Measurements from ENCODE around the gene TSPAN11. TPM values are rescaled to one million over a fixed set of nuclear protein-coding genes. Genes with fewer than 3 reads are reported as not detected.

The TSPAN11 gene
- total and polyA plus RNA-seq, 2 experiments from 2014 or later: 2.1 to 6.0 TPM

- Histone ChIP-seq H3K4me2 (no peak overlapping the region), H2AFZ (no peak overlapping the region), H3K4me1 (ENCODE audit: insufficient read depth) (no peaks in the 10 kb centered on the region), H3K4me3 (no peak overlapping the region), H3K27me3 (ENCODE audit: insufficient read depth) (no peaks in the 10 kb centered on the region), H3K9me2 (ENCODE audit: insufficient read depth) (no peaks in the 10 kb centered on the region), H3F3A (replicated peaks; ENCODE audit: low read depth) (no peaks in the 10 kb centered on the region), H4K20me1 (replicated peaks; ENCODE audit: insufficient read depth) (no peaks in the 10 kb centered on the region), H3K36me3 (ENCODE audit: insufficient read depth) (no peaks in the 10 kb centered on the region), H3K79me2 (replicated peaks; ENCODE audit: insufficient read depth) (no peaks in the 10 kb centered on the region), H3K27ac (ENCODE audit: low read depth) (no peak overlapping the region)
- DNase-seq (ENCODE audit: low spot score): no peak
- Mint-ChIP-seq H3K4me1 (peaks cover 7% of the 10 kb centered on the region; the same call in 2 of the 3 replicates), H3K36me3 (ENCODE audit: low read depth) (no peaks in the 10 kb centered on the region), H3K27me3 (ENCODE audit: insufficient read depth, low read depth, poor library complexity) (peaks cover 11% of the 10 kb centered on the region), H3K27ac (no peak overlapping the region), H3K4me3 (no peak overlapping the region), H3K9me3 (no peaks in the 10 kb centered on the region)
- TF ChIP-seq JUNB (IDR thresholded peaks at IDR 0.05; ENCODE audit: unreplicated experiment): no peak
- TF ChIP-seq EZH2phosphoT487 (IDR thresholded peaks at IDR 0.05; ENCODE audit: unreplicated experiment): no peak
- TF ChIP-seq STAT1 (IDR thresholded peaks at IDR 0.05; ENCODE audit: unreplicated experiment): no peak
- TF ChIP-seq CREB1 (CRISPR knock-in tag; IDR thresholded peaks at IDR 0.05; ENCODE audit: low read depth): no peak
- no peak for TF ChIP-seq ETS1 (IDR thresholded peaks at IDR 0.05)
- TF ChIP-seq, protein P1, sequence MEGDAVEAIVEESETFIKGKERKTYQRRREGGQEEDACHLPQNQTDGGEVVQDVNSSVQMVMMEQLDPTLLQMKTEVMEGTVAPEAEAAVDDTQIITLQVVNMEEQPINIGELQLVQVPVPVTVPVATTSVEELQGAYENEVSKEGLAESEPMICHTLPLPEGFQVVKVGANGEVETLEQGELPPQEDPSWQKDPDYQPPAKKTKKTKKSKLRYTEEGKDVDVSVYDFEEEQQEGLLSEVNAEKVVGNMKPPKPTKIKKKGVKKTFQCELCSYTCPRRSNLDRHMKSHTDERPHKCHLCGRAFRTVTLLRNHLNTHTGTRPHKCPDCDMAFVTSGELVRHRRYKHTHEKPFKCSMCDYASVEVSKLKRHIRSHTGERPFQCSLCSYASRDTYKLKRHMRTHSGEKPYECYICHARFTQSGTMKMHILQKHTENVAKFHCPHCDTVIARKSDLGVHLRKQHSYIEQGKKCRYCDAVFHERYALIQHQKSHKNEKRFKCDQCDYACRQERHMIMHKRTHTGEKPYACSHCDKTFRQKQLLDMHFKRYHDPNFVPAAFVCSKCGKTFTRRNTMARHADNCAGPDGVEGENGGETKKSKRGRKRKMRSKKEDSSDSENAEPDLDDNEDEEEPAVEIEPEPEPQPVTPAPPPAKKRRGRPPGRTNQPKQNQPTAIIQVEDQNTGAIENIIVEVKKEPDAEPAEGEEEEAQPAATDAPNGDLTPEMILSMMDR (conservative IDR thresholded peaks at IDR 0.05; ENCODE audit: low read depth in 2 of 2): no peak
- TF ChIP-seq EZH2 (IDR thresholded peaks at IDR 0.05; ENCODE audit: low read depth, unreplicated experiment): no peak
- TF ChIP-seq, protein P2, sequence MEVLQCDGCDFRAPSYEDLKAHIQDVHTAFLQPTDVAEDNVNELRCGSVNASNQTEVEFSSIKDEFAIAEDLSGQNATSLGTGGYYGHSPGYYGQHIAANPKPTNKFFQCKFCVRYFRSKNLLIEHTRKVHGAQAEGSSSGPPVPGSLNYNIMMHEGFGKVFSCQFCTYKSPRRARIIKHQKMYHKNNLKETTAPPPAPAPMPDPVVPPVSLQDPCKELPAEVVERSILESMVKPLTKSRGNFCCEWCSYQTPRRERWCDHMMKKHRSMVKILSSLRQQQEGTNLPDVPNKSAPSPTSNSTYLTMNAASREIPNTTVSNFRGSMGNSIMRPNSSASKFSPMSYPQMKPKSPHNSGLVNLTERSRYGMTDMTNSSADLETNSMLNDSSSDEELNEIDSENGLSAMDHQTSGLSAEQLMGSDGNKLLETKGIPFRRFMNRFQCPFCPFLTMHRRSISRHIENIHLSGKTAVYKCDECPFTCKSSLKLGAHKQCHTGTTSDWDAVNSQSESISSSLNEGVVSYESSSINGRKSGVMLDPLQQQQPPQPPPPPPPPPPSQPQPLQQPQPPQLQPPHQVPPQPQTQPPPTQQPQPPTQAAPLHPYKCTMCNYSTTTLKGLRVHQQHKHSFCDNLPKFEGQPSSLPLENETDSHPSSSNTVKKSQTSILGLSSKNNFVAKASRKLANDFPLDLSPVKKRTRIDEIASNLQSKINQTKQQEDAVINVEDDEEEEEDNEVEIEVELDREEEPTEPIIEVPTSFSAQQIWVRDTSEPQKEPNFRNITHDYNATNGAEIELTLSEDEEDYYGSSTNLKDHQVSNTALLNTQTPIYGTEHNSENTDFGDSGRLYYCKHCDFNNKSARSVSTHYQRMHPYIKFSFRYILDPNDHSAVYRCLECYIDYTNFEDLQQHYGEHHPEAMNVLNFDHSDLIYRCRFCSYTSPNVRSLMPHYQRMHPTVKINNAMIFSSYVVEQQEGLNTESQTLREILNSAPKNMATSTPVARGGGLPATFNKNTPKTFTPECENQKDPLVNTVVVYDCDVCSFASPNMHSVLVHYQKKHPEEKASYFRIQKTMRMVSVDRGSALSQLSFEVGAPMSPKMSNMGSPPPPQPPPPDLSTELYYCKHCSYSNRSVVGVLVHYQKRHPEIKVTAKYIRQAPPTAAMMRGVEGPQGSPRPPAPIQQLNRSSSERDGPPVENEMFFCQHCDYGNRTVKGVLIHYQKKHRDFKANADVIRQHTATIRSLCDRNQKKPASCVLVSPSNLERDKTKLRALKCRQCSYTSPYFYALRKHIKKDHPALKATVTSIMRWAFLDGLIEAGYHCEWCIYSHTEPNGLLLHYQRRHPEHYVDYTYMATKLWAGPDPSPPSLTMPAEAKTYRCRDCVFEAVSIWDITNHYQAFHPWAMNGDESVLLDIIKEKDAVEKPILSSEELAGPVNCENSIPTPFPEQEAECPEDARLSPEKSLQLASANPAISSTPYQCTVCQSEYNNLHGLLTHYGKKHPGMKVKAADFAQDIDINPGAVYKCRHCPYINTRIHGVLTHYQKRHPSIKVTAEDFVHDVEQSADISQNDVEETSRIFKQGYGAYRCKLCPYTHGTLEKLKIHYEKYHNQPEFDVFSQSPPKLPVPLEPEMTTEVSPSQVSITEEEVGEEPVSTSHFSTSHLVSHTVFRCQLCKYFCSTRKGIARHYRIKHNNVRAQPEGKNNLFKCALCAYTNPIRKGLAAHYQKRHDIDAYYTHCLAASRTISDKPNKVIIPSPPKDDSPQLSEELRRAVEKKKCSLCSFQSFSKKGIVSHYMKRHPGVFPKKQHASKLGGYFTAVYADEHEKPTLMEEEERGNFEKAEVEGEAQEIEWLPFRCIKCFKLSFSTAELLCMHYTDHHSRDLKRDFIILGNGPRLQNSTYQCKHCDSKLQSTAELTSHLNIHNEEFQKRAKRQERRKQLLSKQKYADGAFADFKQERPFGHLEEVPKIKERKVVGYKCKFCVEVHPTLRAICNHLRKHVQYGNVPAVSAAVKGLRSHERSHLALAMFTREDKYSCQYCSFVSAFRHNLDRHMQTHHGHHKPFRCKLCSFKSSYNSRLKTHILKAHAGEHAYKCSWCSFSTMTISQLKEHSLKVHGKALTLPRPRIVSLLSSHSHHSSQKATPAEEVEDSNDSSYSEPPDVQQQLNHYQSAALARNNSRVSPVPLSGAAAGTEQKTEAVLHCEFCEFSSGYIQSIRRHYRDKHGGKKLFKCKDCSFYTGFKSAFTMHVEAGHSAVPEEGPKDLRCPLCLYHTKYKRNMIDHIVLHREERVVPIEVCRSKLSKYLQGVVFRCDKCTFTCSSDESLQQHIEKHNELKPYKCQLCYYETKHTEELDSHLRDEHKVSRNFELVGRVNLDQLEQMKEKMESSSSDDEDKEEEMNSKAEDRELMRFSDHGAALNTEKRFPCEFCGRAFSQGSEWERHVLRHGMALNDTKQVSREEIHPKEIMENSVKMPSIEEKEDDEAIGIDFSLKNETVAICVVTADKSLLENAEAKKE (CRISPR knock-in tag; IDR thresholded peaks at IDR 0.05): no peak
- TF ChIP-seq ZNF114 (CRISPR knock-in tag; IDR thresholded peaks at IDR 0.05): no peak
- TF ChIP-seq POLR2AphosphoS5 (IDR thresholded peaks at IDR 0.05; ENCODE audit: low read depth): no peak
- no peak for TF ChIP-seq ZNF331 (CRISPR knock-in tag; IDR thresholded peaks at IDR 0.05; ENCODE audit: low read depth)
- TF ChIP-seq NANOG (IDR thresholded peaks at IDR 0.05; ENCODE audit: borderline replicate concordance): no peak
- no peak for ATAC-seq
Observed at GRCh38 chr12:30964896-30965612, 38.5 kb downstream of the TSPAN11 start.

Measured in GM23338 (cell line).